ENCODE data around the gene PRKCA. TPM values are rescaled to one million over a fixed set of nuclear protein-coding genes. Genes with fewer than 3 reads are reported as not detected.

PRKCA gene
- total and polyA plus RNA-seq, 2 of the 13 experiments (the other 11 are each of a cell fraction or from before 2014, with no cell fraction given) = 18.5 to 21.5 TPM

- no peak for TF ChIP-seq SRSF9 (IDR thresholded peaks at IDR 0.05; ENCODE audit: borderline replicate concordance, insufficient read depth, low read depth, low read length, poor library complexity, severe bottlenecking)
- 97% methylated on average over 10 of the region's 10 CpGs for WGBS (ENCODE audit: low lambda C conversion rate)
- in situ Hi-C loops (cut with HindIII; ENCODE audit: extremely low pct_ligation_motif_present, low pct_unique_long_range_greater_than_20kb) = no loop called here
- FAIRE-seq (no peak), ATAC-seq (no peak), DNase-seq (ENCODE audit: low spot score) (no peak)
- H3K9me3 ChIP-seq (ENCODE audit: low read length) = no peaks in the 10 kb centered on the region
- ChIA-PET CTCF (ENCODE audit: low intra/inter-chr PET ratio, low total read pairs) (no interaction called here), POLR2A (no interaction called here)
- no peak overlapping the region for H3K27ac ChIP-seq (ENCODE audit: extremely low read length, insufficient read depth, low read length)
- H3K79me2 ChIP-seq (ENCODE audit: insufficient read depth, low read length) = no peaks in the 10 kb centered on the region
- H3K9ac ChIP-seq (ENCODE audit: insufficient read depth, low read depth, low read length) = no peak overlapping the region
- no peaks in the 10 kb centered on the region for H3K4me1 ChIP-seq (ENCODE audit: insufficient read depth, low read length)
- no peaks in the 10 kb centered on the region for H3K27me3 ChIP-seq (ENCODE audit: control insufficient read depth in 1 of 2, insufficient read depth in 2 of 2, low read length in 2 of 2)
- H2AFZ ChIP-seq (ENCODE audit: low read length) = no peak overlapping the region
- H3K4me3 ChIP-seq (replicated peaks in 1 of 3; ENCODE audit: insufficient read depth in 1 of 3, low read depth in 2 of 3, low read length in 3 of 3) = no peak overlapping the region
- H4K20me1 ChIP-seq (ENCODE audit: insufficient read depth, low read length) = no peaks in the 10 kb centered on the region
- no peaks in the 10 kb centered on the region for H3K36me3 ChIP-seq (replicated peaks in 1 of 2; ENCODE audit: control insufficient read depth in 1 of 2, insufficient read depth in 2 of 2, low read length in 2 of 2)
- no TSS peak for BruUV-seq (replicated peaks)
- no peak overlapping the region for H3K4me2 ChIP-seq (ENCODE audit: low read depth, low read length)
- intact Hi-C loops (cut with micrococcal nuclease; ENCODE audit: unreplicated experiment) = loop anchor here (5.0 kb wide), 1 partner anchor 251 kb away; no protein-coding TSS in a partner anchor
Observed at GRCh38 chr17:66725956-66726355, 423.5 kb downstream of the PRKCA start.

- no peak overlapping the region for H3K4me3 ChIP-seq (replicated peaks in 1 of 3; ENCODE audit: insufficient read depth in 1 of 3, low read depth in 2 of 3, low read length in 3 of 3)
- no peak overlapping the region for H2AFZ ChIP-seq (ENCODE audit: low read length)
- no peak for FAIRE-seq
- H3K79me2 ChIP-seq (ENCODE audit: insufficient read depth, low read length) = no peaks in the 10 kb centered on the region
- H3K27me3 ChIP-seq (ENCODE audit: control insufficient read depth in 1 of 2, insufficient read depth in 2 of 2, low read length in 2 of 2) = no peaks in the 10 kb centered on the region
- no peaks in the 10 kb centered on the region for H3K9me3 ChIP-seq (ENCODE audit: low read length)
- intact Hi-C loops (cut with micrococcal nuclease; ENCODE audit: unreplicated experiment) (loop anchor here (5.0 kb wide), 1 partner anchor 251 kb away; no protein-coding TSS in a partner anchor), in situ Hi-C loops (cut with HindIII; ENCODE audit: extremely low pct_ligation_motif_present, low pct_unique_long_range_greater_than_20kb) (no loop called here)
- no peak for DNase-seq (ENCODE audit: low spot score)
- POLR2A ChIA-PET = no interaction called here
- no peak for TF ChIP-seq ZNF644 (CRISPR knock-in tag; IDR thresholded peaks at IDR 0.05; ENCODE audit: low read depth)
- TF ChIP-seq EP300 (IDR thresholded peaks at IDR 0.05; ENCODE audit: low read depth in 2 of 2, low read length in 2 of 2) = no peak
- no peak for TF ChIP-seq EP300 (CRISPR knock-in tag; IDR thresholded peaks at IDR 0.05; ENCODE audit: borderline replicate concordance)
- TF ChIP-seq TAF15 (IDR thresholded peaks at IDR 0.05; ENCODE audit: low read depth, low read length, poor library complexity, severe bottlenecking) = no peak
- no peaks in the 10 kb centered on the region for H3K36me3 ChIP-seq (replicated peaks in 1 of 2; ENCODE audit: control insufficient read depth in 1 of 2, insufficient read depth in 2 of 2, low read length in 2 of 2)
- CTCF ChIA-PET (ENCODE audit: low intra/inter-chr PET ratio, low total read pairs) = no interaction called here
- no peak overlapping the region for H3K9ac ChIP-seq (ENCODE audit: insufficient read depth, low read depth, low read length)
- WGBS (ENCODE audit: low lambda C conversion rate) = 97% methylated on average over 12 of the region's 12 CpGs
- ATAC-seq = no peak
- no peaks in the 10 kb centered on the region for H4K20me1 ChIP-seq (ENCODE audit: insufficient read depth, low read length)
- H3K4me2 ChIP-seq (ENCODE audit: low read depth, low read length) = no peak overlapping the region
- H3K27ac ChIP-seq (ENCODE audit: extremely low read length, insufficient read depth, low read length) = no peak overlapping the region
- no TSS peak for BruUV-seq (replicated peaks)
- no peaks in the 10 kb centered on the region for H3K4me1 ChIP-seq (ENCODE audit: insufficient read depth, low read length)
Observed at GRCh38 chr17:66726371-66726770, 424.0 kb downstream of the PRKCA start.

Data from HepG2 (cell line).